HCEC 1CT (cell line): ENCODE measurements around the gene STX16.
A peak's percentile ranks its signal among the peaks of the same experiment; 100 is the strongest.

ENCODE experiments used
- DNase-seq: peaks from one replicate; pipeline ENCODE4 v3.0.0-alpha.2; 2017

Gene STX16

GRCh38 chr20:58650776-58651558 is at the start of gene STX16:
Gene STX16, plus strand, starts transcription at chr20:58651283. Its CDS starts 724 bp downstream, at chr20:58652007.
- DNase-seq: peak; percentile 95

- no peak for DNase-seq
Measured at GRCh38 chr20:58602124-58602523, 49.0 kb upstream of the STX16 start.

DNA sequence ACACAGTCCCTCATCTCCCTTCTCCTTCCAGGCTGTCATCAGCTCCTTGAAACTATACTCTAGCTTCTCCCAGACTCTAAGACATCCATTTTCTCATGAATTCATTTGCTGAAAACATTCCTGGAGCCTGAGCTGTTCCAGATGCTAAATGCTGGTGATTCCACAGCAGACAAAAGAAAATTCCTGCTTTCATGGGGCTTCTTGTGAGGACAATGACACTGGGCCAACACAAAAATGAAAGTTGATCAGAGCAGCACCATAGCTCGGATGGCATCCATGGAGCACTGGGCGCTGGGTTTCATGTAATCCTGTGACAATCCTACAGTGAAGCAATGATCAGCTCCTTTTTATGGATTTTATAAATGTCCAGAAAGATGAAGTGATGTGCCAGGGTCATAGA is 47.4 kb upstream of the STX16 start:
- peak; percentile 4 for DNase-seq

- DNase-seq: no peak
Measured at GRCh38 chr20:58604128-58604881, 46.8 kb upstream of the STX16 start.

- DNase-seq: no peak
Measured at GRCh38 chr20:58605292-58606065, 45.6 kb upstream of the STX16 start.

GRCh38 chr20:58606184-58606583 is 44.9 kb upstream of the STX16 start:
- DNase-seq: no peak

GRCh38 chr20:58608096-58608840 is 42.8 kb upstream of the STX16 start:
- no peak for DNase-seq

GRCh38 chr20:58609026-58609425 is 42.1 kb upstream of the STX16 start:
- no peak for DNase-seq

GRCh38 chr20:58610071-58610800 is 40.8 kb upstream of the STX16 start:
- no peak for DNase-seq

DNA sequence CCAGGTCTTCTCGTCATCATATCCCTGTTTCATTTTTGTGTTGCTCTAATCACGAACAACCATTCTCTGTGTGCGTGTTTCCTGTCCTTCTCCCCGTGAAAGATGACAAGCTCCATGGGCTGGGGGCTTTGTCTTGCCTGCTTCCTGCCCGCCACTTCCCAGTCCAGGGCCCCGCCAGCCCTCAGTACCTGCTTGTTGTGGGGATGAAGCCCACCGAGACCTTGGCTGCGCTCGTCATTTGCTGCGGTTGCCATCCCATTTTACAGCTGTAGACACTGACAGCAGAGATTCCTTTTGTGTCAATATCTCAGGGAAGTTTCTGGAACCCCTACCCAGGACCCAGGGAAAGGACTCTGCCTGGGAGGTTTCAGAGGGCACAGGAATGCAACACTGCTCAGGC is 40.3 kb upstream of the STX16 start:
- no peak for DNase-seq

- DNase-seq: no peak
Measured at GRCh38 chr20:58611236-58612030, 39.6 kb upstream of the STX16 start.

DNA sequence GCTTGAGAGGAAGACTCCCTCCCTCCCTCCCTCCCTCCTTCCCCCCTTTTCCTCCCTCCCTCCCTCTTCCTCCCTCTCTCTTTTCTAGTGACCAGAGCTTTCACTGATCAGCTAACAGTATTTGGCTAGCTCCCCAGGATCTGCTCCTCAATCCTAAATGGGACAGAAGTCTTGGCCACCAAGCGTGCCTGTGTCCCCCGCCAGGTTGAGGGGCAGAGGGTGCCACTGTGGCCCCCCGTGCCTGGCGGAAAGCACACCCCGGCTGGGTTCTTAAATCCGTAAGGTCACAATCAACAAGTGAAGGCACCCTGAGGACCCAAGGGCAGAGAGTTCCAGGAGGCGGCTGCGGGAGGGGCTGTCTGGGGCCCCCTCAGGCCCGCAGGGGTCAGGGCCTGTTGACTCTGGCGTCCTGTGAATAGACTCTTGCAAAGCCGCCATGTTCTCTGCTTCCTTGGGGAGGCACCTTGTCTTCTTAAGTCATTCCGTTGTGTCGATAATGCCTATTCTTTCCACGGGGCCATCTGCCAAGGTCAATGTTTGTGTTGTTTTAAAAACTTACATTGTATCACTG is 38.9 kb upstream of the STX16 start:
- DNase-seq: no peak

DNA sequence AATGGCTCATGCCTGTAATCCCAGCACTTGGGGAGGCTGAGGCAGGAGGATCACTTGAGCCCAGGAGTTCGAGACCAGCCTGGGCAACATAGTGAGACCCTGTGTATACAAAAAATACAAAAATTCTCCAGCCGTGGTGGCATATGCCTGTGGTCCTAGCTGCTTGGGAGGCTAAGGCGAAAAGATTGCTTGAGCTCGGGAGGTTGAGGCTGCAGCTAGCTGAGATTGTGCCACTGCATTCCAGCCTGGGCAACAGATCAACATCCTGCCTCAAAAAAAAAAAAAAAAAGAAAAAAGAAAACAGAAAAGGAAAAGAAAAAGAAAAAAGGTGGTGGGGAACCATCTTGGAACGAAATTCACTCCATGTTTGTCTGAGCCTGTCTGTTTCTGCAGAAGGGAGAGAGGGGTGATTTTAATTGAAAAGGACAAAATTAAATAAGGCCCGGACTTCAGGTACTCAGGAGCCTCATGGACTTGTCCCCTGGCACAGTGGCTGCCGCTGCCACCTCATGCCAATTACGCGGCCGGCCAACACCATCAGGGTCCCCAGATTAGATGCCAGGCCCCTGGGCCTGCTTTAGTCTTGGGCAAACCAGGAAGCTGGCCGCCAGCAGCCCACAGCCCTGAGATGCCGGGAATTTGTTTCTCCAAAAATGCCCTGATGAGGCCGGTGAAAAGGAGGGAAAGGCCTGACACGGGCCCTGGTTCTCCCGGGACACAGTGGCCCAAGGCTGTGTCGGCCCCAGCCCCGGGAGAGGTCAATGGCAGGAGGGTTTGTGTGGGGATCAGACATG is 37.8 kb upstream of the STX16 start:
- DNase-seq: no peak

DNA sequence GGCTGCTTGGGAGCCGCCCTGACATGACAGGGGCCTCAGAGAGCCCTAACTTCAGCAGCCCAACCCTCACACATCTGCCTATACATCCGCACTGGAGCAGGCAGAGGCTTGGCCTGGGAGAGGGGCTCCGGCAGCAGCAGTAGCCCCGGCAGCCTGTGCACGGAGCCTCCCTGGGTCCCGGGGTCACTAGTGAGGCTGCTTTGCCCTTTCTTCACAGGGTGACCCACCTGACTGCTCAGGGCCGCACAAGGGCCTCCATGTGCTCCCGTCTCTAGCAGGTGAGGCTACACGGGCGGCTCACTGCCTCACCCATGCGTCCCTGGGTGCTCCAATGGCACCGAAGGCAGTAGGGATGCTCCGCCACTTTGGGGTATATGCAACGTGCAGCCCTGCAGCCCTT is 36.7 kb upstream of the STX16 start:
- DNase-seq: no peak

DNA sequence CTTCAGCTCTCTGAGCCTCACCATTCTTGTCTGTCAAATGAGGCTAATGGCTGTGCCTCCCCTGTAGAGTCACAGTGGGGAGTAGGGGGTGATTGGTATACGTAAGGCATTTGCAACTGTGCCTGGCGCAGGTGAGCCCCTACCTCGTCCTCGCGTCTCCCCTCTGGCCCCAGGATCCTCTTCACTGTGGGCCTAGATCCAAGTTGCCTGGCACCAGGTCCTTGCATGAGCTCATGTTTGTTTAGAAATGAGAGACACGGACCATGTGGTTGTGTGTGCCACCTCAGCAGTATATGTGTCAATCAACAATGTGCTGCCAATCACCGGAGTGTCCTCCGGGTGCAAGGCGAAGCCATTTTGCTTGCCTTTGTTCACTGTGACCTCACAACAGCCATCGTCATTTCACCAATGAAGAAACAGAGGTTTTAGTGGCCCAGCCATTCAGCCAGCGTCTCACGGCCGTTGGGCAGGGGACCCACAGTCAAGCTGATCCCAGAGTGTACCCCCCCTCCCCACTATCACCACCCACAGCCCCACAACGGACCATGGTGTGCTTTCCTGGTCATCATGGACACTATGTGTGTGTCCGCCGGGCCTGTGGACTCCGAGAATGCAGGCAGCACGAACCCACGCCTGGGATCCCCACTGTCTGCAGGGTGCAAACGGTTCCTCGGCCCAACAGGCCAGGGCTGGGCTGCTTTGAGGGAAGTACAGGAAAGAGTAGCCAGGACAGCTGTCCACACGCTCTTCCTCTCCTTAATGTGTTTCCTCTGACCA is 35.9 kb upstream of the STX16 start:
- DNase-seq: no peak

- no peak for DNase-seq
Measured at GRCh38 chr20:58616411-58616810, 34.7 kb upstream of the STX16 start.

- DNase-seq: no peak
Measured at GRCh38 chr20:58617158-58617557, 33.9 kb upstream of the STX16 start.

DNA sequence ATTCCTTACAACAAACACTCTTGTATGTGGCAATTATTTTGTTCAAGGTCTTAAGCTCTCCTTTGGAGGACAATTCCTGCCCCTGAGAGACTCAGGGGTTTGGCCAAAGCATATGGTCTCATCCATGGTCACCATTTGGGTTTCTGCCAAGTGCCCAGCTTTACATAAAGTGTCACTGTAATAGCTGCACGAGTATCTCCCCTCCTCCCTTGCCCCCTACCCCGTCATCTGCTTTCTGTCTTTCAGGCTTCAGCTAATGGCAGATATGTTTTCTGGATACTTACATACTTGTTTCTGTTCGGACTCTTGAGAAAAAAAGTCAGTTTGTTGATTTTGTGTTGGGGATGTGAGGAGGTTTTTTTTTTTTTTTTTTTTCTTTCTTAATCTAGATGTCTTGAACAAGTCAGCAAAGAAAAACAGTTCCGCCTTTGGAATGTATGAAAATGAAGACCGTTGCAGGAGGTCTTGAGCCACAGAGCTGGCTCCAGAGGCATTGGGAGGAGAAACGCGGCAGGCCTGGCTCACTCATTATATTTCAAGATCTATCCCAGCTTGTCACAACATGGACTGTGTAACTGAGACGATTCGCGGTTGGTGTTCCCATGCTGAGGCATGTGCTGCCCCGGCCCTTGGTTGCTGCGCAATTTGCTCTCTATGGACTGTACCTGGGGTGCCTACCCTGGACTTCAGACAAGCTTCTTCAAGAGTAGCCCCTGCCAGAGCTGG is 32.6 kb upstream of the STX16 start:
- DNase-seq: no peak
